PFSK-1 (cell line): Measurements from ENCODE around the gene SRRM2.

Experiments used
- FOXP2 ChIP-seq: optimal IDR thresholded peaks from 2 replicates; pipeline ENCODE3; 2011; ENCODE audit warnings: borderline replicate concordance, control low read depth, inconsistent platforms; ENCODE audit not compliant: insufficient read depth; ENCODE audit errors: extremely low read length, extremely low read depth
- POLR2AphosphoS5 ChIP-seq: IDR thresholded peaks from 2 replicates; pipeline ENCODE4 v1.6.1; 2012; ENCODE audit warnings: low read depth, mild to moderate bottlenecking, control low read depth, low read length, moderate library complexity
- REST ChIP-seq, 2 experiments: IDR thresholded peaks; 2 replicates each; pipeline versions ENCODE4 v1.6.1 to v1.8.0; 2011 to 2012; ENCODE audit warnings: low read depth in 2 of 2, low read length in 2 of 2, control low read depth in 1 of 2, inconsistent platforms in 1 of 2, mild to moderate bottlenecking in 1 of 2, moderate library complexity in 1 of 2; ENCODE audit not compliant: insufficient read depth in 1 of 2
- SIN3A ChIP-seq: IDR thresholded peaks from 2 replicates; pipeline ENCODE4 v1.6.1; 2012; ENCODE audit warnings: mild to moderate bottlenecking, low read length, moderate library complexity, borderline replicate concordance; ENCODE audit not compliant: insufficient read depth
- TAF1 ChIP-seq: IDR thresholded peaks from 2 replicates; pipeline ENCODE4 v1.6.1; 2012; ENCODE audit warnings: low read length, control low read depth, borderline replicate concordance; ENCODE audit not compliant: insufficient read depth

Gene SRRM2

GRCh38 chr16:2717383-2718263, 34.8 kb upstream of the SRRM2 start:
- no peak for TF ChIP-seq SIN3A

GRCh38 chr16:2719328-2720063, 32.9 kb upstream of the SRRM2 start:
- TF ChIP-seq REST (IDR thresholded peaks at IDR 0.05; ENCODE audit: insufficient read depth in 1 of 2, low read depth in 2 of 2, low read length in 2 of 2) (no peak), FOXP2 (no peak), POLR2AphosphoS5 (no peak), TAF1 (no peak), SIN3A (no peak)

DNA sequence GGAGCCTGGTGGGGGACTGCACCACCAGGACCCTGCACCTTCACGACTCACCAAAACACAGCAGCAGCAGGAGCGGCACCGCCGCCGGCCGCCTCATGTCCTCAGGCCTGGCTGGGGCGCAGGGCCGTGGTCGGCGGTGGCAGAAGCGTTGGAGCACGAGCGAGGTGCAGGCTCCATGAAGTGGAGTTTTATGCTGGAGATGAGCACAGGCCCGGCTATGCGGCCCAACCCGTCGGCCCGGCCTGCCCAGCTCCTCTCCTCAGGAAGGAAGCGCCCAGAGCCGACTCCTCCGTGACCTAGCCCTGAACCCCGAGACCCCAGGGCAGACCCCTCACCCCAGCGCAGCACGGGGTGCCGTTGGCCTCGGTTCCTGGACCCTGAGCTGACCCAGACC, 32.4 kb upstream of the SRRM2 start, which contains the start of gene PRSS27:
Gene PRSS27 (minus strand): TSS at position 161 of the 394 bp plus-strand sequence. CDS start 64 bp downstream, at position 97.
- TF ChIP-seq POLR2AphosphoS5 (no peak), REST (IDR thresholded peaks at IDR 0.05; ENCODE audit: insufficient read depth in 1 of 2, low read depth in 2 of 2, low read length in 2 of 2) (no peak), TAF1 (no peak), FOXP2 (no peak), SIN3A (no peak)

- TF ChIP-seq FOXP2 (no peak), REST (IDR thresholded peaks at IDR 0.05; ENCODE audit: insufficient read depth in 1 of 2, low read depth in 2 of 2, low read length in 2 of 2) (no peak), TAF1 (no peak), SIN3A (peak; percentile 14; the same call in 1 of the 2 replicates), POLR2AphosphoS5 (peak; percentile 59; the same call in 1 of the 2 replicates)
Observed at GRCh38 chr16:2720719-2721633, 31.5 kb upstream of the SRRM2 start.

DNA sequence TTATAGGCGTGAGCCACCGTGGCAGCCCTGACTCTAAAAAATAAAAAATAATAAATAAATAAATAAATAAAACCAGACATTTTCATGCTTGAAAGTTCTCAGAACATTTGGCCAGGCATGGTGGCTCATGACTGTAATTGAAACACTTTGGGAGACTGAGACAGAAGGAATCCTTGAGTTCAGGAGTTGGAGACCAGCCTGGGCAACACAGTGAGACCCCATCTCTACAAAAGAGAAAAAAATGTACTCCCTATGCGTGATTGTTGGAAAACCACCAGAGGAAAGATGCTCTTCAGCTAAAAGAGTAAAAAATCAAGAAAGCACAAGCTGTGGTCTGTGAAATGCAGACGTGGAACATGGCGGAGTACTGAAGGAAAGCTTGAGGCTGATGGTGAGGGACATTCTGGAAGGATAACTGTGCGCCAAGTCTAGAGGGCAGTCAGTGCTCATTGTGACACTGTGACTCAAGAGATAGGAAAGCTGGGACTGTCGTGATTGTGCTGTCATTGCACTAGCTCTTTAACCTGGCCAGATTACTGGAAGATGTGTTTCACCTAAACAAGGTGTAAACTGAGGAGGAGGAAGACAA, 28.3 kb upstream of the SRRM2 start:
- TF ChIP-seq TAF1 (no peak), REST (IDR thresholded peaks at IDR 0.05; ENCODE audit: insufficient read depth in 1 of 2, low read depth in 2 of 2, low read length in 2 of 2) (no peak), POLR2AphosphoS5 (no peak), SIN3A (no peak), FOXP2 (no peak)
